GM21526 (cell line): ENCODE results near the gene TULP3.

Source experiments
- ATAC-seq: cut with Tn5 transposase; IDR thresholded peaks from one replicate; pipeline ENCODE4 v1.9.1; 2021; ENCODE audit warnings: moderate library complexity; ENCODE audit not compliant: unreplicated experiment, low FRiP score

TULP3 gene

DNA sequence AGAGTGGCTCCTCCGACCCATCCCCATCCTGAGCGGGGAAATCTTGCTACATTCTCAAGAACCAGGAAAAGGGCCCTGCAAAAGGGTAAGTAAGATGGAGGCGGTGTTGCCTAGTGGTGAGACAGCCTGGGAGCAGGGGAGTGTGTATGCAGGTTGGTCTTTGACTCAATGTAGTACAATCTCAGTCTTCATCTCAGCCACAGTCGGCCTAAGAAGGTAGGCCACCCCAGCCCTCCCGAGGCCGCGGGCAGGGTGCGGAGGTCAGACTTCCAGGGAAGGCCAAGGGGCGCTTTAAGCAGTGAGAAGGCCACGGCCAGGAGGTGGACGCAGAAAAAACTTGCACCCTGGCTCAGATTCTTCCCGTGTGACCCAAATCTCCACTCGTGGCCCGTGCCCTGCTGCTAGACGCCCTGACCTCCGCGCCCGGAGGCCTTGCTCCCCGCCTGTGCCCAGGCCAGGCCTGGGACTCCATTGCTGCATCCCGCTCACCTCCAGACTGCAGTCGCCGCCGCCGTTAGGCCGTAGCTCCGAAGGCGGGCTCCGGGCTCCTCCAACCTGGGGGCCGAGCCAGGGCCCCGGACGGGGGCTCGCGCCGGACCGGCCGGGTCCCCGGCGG lies 14.2 kb upstream of the TULP3 start:
- peak; percentile 13 for ATAC-seq

DNA sequence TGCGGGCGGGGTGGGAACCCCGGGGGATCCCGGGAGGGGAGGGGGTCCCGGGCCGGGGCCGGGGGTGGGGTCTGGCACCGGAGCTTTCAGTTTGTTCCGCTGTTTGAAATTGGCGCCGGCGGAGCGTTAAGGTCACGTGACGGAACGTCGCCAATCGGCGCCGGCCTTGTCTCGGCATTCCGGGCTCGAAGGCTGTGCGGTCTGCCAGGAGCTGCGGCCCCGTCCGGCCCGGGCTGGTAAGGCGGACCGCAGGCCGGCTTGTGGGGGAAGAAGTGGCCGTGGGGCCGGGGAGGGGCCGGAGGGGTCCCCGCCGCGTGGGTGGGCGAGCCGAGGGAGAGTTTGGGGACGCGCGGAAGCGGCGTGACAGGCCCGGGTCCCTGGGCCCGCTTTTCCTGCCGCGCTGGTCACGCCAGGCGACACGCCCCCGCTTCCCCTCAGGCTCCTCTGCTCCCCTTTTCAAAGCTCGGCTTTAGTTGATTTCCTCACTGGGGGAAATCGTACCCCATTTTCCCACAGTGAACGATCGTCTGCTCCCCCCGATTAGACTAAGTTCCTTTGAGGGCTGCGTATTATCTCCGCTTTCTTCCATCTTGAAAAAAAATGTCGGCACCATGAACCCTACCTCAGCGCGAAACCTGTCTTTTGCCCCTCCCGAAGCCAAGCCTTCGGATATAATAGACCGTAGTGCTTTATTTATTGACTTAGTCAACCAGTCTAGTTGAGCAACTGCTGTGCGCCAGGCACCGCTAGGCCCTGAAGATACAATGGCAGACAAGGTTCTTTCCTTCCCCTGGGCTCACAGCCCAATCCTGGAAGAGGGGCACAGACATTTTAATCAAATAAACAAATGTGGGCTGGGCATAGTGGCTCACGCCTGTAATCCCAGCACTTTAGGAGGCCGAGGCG lies 13.4 kb upstream of the TULP3 start, which contains the start of the genes FOXM1 and RHNO1:
FOXM1 (minus strand) TSS at position 128 of the 906 bp plus-strand sequence. CDS start 2,696 bp downstream, outside the sequence.
RHNO1 (plus strand) TSS at position 177 of the 906 bp plus-strand sequence. CDS start 8,144 bp downstream, outside the sequence.
- peak; percentile 71 for ATAC-seq

DNA sequence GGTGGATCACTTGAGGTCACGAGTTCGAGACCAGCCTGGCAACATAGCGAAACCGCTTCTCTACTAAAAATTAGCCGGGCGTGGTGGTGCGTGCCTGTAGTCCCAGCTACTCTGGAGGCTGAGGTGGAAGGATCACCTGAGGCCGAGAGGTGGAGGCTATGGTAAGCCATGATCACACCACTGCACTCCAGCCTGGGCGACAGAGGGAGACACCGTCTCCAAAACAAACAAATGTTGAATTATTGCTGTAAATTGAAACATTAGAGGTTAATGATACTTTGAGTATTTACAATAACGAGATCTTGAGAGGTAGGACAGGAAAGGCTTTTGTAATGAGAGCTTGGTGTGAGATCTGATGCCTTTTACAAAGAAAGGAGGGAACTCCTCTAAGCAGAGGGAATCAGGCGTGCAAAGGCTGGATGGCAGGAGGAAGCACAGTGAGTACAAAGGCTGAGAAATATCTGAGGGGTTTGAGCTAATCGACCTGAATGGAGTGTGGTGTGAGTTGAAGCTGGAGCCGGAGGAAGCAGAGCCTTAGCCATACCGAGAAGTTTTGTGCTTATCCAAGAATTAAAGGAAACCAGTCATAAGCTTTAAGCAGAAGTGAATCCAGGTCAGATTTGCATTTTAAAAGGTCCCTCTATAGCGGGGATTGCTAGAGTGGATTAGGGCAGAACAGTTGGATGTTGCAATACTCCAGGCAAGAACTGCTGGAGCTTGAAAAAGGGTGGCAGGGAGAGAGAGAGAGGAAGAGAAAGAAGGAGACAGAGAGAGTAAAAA lies 12.5 kb upstream of the TULP3 start:
- ATAC-seq = no peak

DNA sequence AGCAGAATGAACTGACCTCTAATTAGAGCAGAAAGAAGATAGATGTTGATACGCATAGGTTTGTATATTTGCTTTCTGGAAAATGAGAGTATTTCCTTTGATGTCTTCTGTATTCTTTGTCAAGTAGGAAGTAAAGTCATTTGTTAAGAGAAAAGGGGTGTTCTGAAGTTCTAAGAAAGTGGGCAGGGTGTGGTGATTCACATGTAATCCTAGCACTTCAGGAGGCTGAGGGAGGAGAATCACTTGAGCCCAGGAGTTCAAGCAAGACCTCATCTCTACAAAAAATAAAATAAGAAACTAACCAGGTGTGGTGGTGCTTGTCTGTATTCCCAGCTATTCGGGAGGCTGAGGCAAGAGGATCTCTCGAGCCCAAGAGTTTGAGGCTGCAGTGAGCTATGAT lies 10.8 kb upstream of the TULP3 start:
- no peak for ATAC-seq

DNA sequence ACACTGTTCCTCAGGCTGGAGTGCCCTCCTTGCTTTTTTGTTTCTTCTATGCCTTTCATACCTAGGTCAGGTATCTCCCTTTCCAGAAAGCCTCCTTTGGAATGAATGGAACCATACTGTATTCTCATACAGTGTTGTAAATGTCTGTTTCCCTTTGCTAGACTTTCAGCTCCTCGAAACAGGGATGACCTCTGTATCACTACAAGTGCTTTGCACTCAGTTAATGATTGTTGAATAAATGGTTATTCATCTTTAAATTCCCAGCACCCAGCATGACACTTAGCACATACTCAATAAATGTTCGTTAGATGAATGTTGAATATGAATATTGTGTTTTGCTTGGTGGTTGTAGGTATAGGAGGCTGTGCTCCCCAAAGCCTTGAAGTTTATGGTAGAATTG lies 5.9 kb upstream of the TULP3 start:
- no peak for ATAC-seq

DNA sequence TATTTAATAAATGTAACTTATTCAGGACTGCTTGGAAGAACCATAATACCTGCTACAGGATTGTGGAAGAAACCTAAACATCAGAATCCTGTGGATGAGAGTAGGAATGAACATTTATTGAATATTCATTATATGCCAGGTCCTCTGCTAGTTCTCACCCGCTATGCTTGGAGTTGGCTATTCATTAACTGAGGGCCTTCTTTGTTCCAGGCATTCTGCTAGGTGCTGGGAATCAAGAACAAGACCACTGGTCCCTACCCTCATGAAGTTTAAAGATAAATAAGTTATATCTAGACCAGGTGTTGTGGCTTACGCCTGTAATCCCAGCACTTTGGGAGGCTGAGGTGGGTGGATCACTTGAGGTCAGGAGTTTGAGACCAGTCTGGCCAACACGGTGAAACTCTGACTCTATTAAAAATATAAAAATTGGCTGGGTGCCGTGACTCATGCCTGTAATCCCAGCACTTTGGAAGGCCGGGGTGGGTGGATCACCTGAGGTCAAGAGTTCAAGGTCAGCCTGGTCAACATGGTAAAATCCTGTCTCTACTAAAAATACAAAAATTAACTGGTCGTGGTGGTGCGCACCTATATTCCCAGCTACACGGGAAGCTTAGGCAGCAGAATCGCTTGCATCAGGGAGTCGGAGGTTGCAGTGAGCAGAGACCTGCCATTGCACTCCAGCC lies 3.8 kb upstream of the TULP3 start:
- no peak for ATAC-seq

DNA sequence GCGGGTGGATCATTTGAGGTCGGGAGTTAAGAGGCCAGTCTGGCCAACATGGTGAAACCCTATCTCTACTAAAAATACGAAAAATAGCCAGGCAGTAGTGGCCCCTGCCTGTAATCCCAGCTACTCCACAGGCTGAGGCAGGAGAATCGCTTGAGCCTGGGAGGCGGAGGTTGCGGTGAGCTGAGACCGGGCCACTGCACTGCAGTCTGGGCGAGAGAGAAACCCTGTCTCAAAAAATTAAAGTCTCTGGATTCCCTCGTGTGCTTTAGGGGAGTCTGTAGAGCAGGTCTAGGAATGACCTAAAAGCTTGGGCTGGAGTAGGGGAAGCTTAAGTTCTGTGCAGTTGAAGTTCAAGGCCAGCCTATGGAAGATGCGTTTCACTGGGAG lies 697 bp upstream of the TULP3 start:
- ATAC-seq = no peak

DNA sequence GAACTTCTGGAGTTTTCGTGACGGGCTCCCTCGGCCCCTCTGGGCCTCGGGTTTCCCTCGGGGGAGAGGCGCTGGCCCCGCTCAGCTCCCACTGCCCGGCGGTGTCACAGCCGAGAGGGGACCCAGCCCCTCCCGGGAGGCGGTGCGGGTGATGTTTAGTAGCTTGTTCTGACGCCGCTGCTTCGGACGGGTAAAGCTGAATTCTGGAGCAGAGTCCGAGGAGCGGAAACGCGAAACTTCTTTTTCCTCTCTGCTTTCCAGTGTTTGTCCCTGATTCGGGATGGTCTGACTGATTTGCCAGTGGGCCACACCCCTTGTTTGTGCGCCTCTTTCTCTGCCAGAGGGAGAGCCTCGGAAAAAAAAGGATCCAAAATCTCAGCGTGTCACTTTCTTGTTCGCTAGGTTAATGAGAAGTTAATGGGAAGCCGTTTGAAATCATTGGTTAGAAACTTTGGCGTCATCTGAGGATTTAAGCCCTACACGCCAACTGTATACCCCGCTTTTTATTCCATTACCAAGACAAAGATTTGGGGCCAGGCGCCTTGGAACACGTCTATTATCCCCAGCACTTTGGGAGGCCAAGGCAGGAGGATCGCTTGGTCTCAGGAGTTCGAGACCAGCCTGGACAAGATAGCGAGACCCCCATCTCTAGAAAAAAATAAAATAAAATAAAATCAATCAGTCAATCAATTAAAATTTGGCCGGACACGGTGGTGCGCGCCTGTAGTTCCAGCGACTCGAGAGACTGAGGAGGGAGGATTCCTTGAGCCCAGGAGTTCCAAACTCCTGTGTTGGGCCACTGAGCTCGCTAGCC lies 756 bp downstream of the TULP3 start:
- ATAC-seq = peak; percentile 30

DNA sequence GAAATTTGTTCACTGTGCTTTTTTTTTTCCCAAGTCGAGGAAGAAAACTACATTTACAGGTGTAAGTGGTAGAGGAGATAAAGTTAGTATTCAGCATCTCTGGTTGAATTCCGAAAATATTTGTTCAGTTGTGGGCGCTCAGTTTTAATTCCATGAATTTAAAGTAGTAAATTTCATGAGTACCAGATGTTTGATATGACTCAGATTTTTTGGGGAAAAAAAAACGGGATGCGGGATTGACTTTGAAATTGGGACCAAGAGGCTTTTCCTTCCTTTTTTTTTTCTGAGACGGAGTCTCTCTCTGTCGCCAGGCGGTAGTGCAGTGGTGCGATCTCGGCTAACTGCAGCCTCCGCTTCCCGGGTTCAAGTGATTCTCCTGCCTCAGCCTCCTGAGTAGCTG lies 1.6 kb downstream of the TULP3 start:
- ATAC-seq = no peak

DNA sequence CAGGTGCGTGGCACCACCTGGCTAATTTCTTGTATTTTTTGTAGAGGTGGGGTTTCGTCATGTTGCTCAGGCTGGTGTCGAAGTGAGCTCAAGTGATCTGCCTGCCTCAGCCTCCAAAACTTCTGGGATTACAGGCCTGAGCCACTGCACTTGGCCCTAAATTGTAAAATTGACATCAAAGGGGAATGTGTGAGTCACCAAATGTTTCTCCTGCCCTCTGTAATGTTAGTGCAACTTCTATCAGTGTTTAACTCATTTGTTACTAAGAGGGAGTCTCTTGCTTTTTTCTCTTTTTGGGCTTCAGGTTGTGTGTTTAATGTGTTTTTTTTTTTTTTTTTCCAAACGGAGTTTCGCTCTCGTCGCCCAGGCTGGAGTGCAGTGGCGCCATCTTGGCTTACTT lies 2.3 kb downstream of the TULP3 start:
- ATAC-seq = no peak

DNA sequence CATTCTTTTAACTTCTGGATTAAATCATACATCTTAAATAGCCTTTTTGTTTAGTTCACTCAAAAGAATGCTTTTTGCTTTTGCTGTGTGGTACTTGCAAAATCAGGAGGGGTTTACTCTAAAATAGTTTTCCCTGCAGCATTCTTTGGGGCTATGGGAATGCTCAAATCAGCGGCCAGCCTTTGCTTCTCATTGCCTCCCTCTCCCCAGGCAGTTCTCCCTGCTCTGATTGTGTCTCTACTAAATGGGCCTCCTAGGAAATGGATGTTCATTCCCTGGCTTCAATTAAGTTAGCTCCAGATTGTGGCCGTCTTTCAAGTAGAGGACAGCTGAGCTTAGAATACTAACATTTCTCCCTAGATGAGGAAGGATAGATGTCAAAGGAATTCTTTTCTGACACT lies 4.4 kb downstream of the TULP3 start:
- ATAC-seq = no peak

DNA sequence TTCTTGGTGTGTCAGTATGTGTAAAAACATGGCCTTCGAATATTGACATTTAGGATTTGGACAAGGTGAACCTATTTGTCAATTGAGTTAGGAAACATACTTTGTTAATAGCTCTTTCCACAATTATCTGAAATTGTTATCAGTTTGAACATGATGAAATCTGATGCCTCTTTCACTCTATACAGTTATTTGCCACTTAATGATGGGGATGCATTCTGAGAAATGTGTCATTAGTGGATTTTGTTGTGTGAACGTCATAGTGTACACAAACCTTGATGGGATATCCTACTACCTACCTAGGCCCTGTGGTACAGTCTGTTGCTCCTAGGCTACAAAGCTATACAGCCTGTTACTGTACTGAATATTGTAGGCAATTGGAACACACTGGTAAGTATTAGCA lies 4.8 kb downstream of the TULP3 start:
- no peak for ATAC-seq

DNA sequence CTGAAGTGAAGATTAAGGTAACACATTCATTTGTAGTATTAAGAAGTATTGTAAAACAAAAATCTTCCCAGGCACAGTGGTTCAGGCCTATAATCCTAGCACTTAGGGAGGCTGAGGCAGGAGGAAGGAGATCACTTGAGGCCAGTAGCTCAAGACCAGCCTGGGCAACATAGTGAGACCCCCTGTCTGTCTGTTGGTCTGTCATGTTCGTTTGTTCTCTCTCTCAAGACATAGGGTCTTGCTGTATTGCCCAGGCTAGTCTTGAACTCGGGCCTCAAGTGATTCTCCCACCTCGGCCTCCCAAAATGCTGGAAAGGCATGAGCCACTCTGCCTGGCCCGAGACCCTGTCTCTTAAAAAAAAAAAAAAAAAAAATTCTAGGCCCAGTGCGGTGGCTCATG lies 6.7 kb downstream of the TULP3 start:
- no peak for ATAC-seq

DNA sequence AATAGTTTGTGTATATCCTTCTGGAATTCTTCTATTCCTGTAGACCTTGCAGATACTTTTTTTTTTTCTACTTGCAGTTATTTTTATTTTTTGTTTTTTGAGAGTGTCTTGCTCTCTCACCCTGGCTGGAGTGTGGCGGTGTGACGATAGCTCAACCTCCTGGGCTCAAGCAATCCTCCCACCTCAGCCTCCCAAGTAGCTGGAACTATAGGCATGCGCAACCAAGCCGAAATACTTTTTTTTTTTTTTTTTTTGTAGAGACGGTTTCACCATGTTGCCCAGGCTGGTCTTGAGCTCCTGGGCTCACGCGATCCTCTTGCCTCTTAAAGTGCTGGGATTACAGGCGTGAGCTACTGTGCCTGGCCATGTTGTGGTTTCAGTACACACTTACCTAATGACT lies 10.0 kb downstream of the TULP3 start:
- ATAC-seq = no peak

DNA sequence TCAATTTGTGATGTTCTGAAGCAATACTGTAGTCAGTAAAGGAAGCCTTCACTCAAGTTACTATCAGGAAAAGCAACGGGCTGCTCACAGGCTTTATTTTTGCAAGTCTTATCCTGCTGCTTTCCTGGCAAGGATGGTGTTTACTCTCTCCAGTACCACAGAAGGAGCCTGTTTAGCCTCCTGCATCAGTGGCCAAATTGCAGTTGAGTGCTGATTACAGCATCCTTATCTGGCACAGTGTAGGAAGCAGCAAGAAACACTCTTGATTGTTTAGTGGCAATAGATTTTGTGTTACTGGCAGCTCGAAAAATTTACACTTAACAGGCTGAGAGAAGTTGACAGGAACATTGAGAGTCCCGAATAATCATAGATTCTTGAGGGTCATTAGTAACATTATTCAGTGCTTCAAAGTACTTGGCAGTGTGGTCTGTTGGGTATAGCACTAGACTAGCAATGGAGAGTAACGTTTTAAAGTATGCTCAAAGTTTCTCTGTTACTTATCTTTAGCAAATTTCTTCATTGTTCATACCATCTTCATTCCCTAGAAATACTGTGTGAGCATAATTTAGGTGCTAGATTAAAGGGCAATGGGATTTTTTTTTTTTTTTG lies 11.7 kb downstream of the TULP3 start:
- no peak for ATAC-seq

DNA sequence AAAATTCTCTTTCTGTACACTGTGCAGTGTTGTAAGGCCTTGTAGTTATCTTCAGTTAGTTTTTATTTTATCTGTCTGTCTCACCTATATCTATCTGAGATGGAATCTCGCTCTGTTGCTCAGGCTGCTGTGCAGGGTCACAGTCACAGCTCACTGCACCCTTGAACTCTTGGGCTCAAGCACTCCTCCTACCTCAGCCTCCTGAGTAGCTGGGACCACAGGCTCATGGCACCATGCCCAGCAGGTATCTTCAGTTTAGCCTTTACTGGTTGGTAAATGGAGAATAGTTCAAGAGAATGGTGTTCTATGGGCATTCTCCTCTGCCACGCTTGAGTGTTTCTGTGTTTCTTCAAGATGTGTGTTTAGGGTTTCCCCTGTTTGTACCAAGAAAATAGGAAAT lies 13.6 kb downstream of the TULP3 start:
- ATAC-seq = no peak

DNA sequence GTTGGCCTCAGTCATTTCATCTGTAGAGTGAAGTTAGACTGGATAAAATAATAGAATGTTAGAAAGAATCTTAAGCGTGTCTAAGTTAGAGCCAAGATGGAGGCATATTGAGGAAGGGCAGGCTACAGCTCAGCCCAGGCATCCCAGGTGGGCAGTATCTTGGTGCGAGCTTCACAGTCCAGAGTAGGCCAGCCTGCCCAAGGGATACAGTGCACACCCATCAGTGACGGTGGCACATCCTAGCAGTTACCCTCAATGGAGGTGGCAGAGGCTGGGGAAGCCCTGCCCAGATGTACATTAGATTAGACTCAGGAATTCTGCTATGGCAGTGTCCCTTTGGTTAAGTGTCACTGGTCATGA lies 21.5 kb downstream of the TULP3 start:
- ATAC-seq = no peak

DNA sequence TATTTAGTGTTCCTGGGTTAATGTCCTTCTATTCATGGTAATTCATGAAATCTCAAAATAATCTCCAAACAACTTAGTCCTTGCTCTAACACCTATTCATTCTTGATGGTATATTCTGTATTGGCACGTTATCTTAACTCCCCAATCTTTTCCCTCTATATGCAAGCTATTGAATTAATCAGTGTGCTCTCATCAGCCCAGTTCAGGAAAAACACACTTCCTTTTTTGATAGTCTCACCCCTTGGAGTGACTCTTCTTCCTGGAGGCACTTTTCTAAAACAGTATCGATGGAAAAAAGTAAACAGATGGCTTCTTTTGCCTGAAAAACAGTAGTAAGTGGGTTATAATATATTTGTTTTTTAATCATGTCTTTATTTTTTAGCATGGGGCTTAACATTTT lies 28.6 kb downstream of the TULP3 start:
- ATAC-seq = no peak

DNA sequence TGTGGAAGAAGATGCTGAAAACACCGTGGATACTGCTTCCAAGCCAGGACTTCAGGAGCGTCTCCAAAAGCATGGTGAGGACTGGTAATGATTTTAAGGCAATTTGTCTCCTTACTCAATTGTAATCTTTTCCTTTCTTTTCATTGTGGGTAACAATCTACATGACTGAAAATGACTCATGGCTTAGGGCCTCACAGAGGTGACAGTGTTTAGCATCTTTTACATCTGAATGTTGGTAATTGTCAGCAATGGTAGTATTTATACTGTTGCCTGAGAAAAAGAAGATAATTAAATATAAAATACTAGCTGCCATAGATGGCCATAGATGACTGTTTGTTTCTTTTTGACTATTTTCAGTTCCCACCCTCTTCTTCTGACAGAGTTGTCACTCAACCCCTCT lies 31.6 kb downstream of the TULP3 start:
- no peak for ATAC-seq
